ENCODE measurements around the gene RNF114. TPM values are rescaled to one million over a fixed set of nuclear protein-coding genes. Genes with fewer than 3 reads are reported as not detected.
A peak's percentile ranks its signal among the peaks of the same experiment; 100 is the strongest.
"Not testable (repeated sequence)": the region's sequence is repeated elsewhere in the genome, so short reads cannot be mapped to it uniquely, and the experiment has no call there.

RNF114 gene
- total RNA-seq, 2 donors from 2014 or later = 60.9 to 66.0 TPM

DNA sequence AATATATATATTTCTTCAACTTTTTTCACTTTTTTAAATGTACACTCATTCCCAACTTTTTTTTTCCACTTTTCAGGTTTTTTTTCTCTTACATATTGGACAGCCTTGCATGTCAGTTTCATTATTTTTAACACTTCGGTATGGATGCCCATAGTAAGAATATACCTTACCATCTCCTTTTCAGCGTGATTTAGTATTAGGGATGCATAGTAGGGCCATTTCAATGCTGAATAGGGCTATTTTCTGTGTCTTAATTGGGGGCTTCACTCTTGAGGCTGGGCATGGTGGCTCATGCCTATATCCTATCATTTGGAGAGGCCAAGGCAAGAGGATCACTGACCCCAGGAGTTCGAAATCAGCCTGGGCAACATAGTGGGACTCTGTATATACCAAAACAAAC, 6.7 kb downstream of the RNF114 start:
- no peak for DNase-seq (ENCODE audit: low spot score in 2 of 2)
- H3K27ac Mint-ChIP-seq = no peak overlapping the region
- no peak for ATAC-seq
- H3K9me3 Mint-ChIP-seq = no peaks in the 10 kb centered on the region
- peaks cover 0 to 48% of the 10 kb centered on the region in 2 donors for H3K36me3 Mint-ChIP-seq

GRCh38 chr20:49945306-49945700, 9.1 kb downstream of the RNF114 start:
- ATAC-seq (no peak), DNase-seq (ENCODE audit: low spot score in 2 of 2) (no peak)
- Mint-ChIP-seq H3K36me3 (peaks cover 9 to 52% of the 10 kb centered on the region in 2 donors), H3K9me3 (no peaks in the 10 kb centered on the region), H3K27ac (no peak overlapping the region)

- DNase-seq (ENCODE audit: low spot score in 2 of 2) (no peak), ATAC-seq (no peak)
- Mint-ChIP-seq H3K9me3 (no peaks in the 10 kb centered on the region), H3K36me3 (peaks cover 9 to 52% of the 10 kb centered on the region in 2 donors), H3K27ac (no peak overlapping the region)
Observed at GRCh38 chr20:49945701-49946477, 9.7 kb downstream of the RNF114 start.

DNA sequence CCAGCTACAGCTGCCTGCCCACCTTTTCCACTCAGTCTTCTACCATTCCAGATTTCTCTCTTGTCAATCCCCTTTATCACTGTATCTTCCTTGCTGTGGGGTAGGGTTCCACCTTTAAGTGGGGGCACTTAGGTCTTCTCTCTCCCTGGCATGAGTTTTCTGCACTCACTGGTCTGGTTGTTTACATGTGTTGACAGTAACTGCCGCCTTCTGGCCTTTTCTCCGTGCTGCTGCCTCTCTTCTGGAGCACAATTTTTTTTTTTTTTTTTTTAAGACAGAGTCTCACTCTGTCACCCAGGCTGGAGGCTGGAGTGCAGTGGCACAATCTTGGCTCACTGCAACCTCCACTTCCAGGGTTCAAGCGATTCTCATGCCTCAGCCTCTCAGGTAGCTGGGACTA, 12.0 kb downstream of the RNF114 start:
- DNase-seq (ENCODE audit: low spot score in 2 of 2) (no peak), ATAC-seq (no peak)
- no peak overlapping the region for H3K27ac Mint-ChIP-seq
- H3K9me3 Mint-ChIP-seq = no peaks in the 10 kb centered on the region
- peaks cover 9 to 61% of the 10 kb centered on the region in 2 donors for H3K36me3 Mint-ChIP-seq

GRCh38 chr20:49948809-49949507, 12.8 kb downstream of the RNF114 start:
- no peaks in the 10 kb centered on the region for H3K9me3 Mint-ChIP-seq
- DNase-seq (ENCODE audit: low spot score in 2 of 2) (no peak), ATAC-seq (no peak)
- peak overlapping the region in 1 of 2 donors; percentile 2 for H3K27ac Mint-ChIP-seq
- peaks cover 9 to 61% of the 10 kb centered on the region in 2 donors for H3K36me3 Mint-ChIP-seq

DNA sequence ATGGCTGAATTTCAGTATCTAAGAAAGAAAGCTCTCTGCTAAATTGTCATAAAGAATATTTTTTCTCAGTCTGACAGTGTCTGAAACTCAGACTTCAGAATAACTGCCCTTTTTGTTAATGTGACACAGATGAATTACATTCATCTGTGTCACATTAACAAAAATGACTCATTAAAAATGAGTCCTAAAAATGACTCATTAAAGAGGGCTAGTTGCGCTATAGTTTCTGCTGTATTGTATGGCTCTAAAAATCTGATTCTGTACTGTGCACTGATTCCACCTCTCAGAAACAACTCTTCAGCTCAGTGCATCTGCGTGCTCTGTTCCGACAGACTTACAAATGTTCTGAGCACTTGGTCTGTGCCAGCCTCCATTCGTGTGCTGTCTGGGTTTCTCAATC, 15.0 kb downstream of the RNF114 start:
- H3K36me3 Mint-ChIP-seq = peaks cover 15 to 59% of the 10 kb centered on the region in 2 donors
- no peaks in the 10 kb centered on the region for H3K9me3 Mint-ChIP-seq
- ATAC-seq (peak; percentile 85 to 98), DNase-seq (ENCODE audit: low spot score in 2 of 2) (no peak)
- H3K27ac Mint-ChIP-seq = peak overlapping the region in 1 of 2 donors; percentile 55

GRCh38 chr20:49955167-49955566, 19.0 kb downstream of the RNF114 start:
- DNase-seq (ENCODE audit: low spot score in 2 of 2) (no peak), ATAC-seq (no peak)
- Mint-ChIP-seq H3K36me3 (peaks cover 6 to 37% of the 10 kb centered on the region in 2 donors), H3K9me3 (no peaks in the 10 kb centered on the region), H3K27ac (peak overlapping the region in 1 of 2 donors; percentile 15)

DNA sequence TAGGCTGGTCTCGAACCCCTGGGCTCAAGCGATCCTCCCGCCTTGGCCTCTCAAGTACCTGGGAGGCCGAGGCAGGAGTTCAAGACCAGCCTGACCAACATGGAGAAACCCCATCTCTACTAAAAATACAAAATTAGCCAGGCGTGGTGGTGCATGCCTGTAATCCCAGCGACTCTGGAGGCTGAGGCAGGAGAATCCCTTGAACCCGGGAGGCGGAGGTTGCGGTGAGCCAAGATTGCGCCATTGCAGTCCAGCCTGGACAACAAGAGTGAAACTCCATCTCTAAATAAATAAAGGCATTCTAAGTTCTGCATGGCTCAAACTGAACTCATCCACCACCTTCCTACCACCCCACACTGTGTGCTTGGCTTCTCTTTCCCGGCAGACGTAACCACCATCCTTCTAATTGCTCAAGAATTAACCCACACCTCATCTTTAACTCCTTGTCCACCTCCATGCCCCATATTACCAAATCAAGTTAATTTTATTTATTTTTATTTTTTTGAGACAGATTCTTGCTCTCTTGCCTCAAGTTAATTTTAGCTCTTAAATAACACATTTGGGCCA, 19.7 kb downstream of the RNF114 start:
- not testable (repeated sequence) for DNase-seq (ENCODE audit: low spot score in 2 of 2); H3K27ac Mint-ChIP-seq; ATAC-seq; H3K9me3 Mint-ChIP-seq
- H3K36me3 Mint-ChIP-seq = peaks cover 6 to 34% of the 10 kb centered on the region in 2 donors

DNA sequence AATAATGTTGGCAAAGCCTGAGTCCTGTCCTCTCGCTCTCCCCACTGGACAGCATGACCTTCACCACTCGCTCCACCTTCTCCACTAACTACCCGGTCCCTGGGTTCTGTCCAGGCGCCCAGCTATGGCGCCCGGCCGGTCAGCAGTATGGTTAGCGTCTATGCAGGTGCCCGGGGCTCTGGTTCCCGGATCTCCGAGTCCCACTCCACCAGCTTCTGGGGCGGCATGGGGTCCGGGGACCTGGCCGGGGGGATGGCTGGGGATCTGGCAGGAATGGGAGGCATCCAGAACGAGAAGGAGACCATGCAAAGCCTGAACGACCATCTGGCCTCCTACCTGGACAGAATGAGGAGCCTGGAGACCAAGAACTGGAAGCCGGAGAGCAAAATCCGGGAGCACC, 20.5 kb downstream of the RNF114 start:
- peaks cover 6 to 28% of the 10 kb centered on the region in 2 donors for H3K36me3 Mint-ChIP-seq
- no peaks in the 10 kb centered on the region for H3K9me3 Mint-ChIP-seq

GRCh38 chr20:49957089-49957938, 21.1 kb downstream of the RNF114 start:
- not testable (repeated sequence) for DNase-seq (ENCODE audit: low spot score in 2 of 2); ATAC-seq; H3K9me3 Mint-ChIP-seq
- Mint-ChIP-seq H3K36me3 (peaks cover 6 to 24% of the 10 kb centered on the region in 2 donors), H3K27ac (peak overlapping the region in 1 of 2 donors; percentile 44)

More for the DNA sequence above, 20.5 kb downstream of the RNF114 start:
- no peak for ATAC-seq
- no peak for DNase-seq (ENCODE audit: low spot score in 2 of 2)
- peak overlapping the region in 1 of 2 donors; percentile 44 for H3K27ac Mint-ChIP-seq

DNA sequence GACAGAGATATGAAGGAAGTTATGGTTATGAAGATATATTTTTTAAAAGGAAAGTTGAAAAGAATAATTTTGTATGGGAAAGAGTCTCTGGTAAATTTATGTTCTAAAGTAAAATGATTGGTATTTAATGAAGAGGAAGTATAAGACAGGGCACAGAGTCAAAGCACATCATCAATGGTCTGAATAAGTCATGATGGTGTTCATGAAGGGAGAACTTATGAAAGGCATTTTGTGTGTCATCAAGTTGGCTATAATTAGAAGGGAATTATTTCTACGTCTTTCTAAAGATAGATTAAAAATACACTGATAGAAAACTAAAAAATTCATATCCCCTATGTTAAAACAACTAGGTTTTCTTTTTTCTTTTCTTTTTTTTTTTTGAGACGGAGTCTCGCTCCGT, 25.2 kb downstream of the RNF114 start:
- Mint-ChIP-seq H3K9me3 (no peaks in the 10 kb centered on the region), H3K27ac (no peak overlapping the region), H3K36me3 (peaks cover 0 to 10% of the 10 kb centered on the region in 2 donors)
- ATAC-seq (no peak), DNase-seq (ENCODE audit: low spot score in 2 of 2) (no peak)

GRCh38 chr20:49964964-49965780, 29.0 kb downstream of the RNF114 start:
- Mint-ChIP-seq H3K9me3 (no peaks in the 10 kb centered on the region), H3K27ac (no peak overlapping the region), H3K36me3 (no peaks in the 10 kb centered on the region)
- DNase-seq (ENCODE audit: low spot score in 2 of 2) (peak in 1 of 2 donors; percentile 38), ATAC-seq (peak; percentile 40 to 48)

- DNase-seq (ENCODE audit: low spot score in 2 of 2) (no peak), ATAC-seq (no peak)
- no peaks in the 10 kb centered on the region for H3K36me3 Mint-ChIP-seq
- H3K27ac Mint-ChIP-seq = no peak overlapping the region
- no peaks in the 10 kb centered on the region for H3K9me3 Mint-ChIP-seq
Observed at GRCh38 chr20:49965781-49966305, 29.6 kb downstream of the RNF114 start.

- DNase-seq (ENCODE audit: low spot score in 2 of 2) = no peak
- no peaks in the 10 kb centered on the region for H3K36me3 Mint-ChIP-seq
- H3K27ac Mint-ChIP-seq = no peak overlapping the region
- H3K9me3 Mint-ChIP-seq = no peaks in the 10 kb centered on the region
- ATAC-seq = no peak
Observed at GRCh38 chr20:49966861-49967260, 30.7 kb downstream of the RNF114 start.

DNA sequence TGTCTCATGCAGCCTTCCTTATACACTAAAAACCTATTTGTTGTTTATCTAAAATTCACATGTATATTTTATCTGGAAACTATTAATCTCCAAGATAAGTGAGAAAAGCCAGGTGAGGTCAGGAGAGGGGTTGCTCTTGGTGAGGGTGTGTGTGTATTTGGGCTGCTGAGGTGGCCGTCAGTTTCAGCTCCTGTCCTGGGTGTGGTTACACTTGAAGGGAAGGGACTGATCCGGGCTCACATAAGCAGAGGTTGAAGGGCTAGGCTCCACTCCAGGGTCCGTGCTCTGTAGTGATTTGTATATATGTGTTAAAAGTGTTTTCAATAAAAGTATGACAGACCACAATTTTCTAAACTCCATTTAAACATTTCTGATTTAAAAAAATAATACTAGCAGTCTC, 33.0 kb downstream of the RNF114 start:
- Mint-ChIP-seq H3K9me3 (no peaks in the 10 kb centered on the region), H3K27ac (peak overlapping the region in 1 of 2 donors; percentile 74), H3K36me3 (no peaks in the 10 kb centered on the region)
- no peak for ATAC-seq
- no peak for DNase-seq (ENCODE audit: low spot score in 2 of 2)
